Hepatocyte (in vitro differentiated cells): ENCODE results near the gene STARD8. TPM values are rescaled to one million over a fixed set of nuclear protein-coding genes. Genes with fewer than 3 reads are reported as not detected.
A peak's percentile ranks its signal among the peaks of the same experiment; 100 is the strongest.

ENCODE experiments used
- DNase-seq: peaks from one replicate; pipeline ENCODE4 v3.0.0-alpha.2; 2016; ENCODE audit warnings: low spot score
- H2AFZ ChIP-seq: fragments of 200-600 bp; sonication (generic); 2 replicates; pipeline ENCODE4 v1.6.0; 2016; ENCODE audit warnings: antibody characterized with exemption, mild to moderate bottlenecking
- H3K27ac ChIP-seq: fragments of 200-600 bp; sonication (generic); 2 replicates; pipeline ENCODE4 v1.5.1; 2016; ENCODE audit warnings: mild to moderate bottlenecking
- H3K27me3 ChIP-seq: fragments of 200-600 bp; sonication (generic); 2 replicates; pipeline ENCODE4 v1.6.1; 2016
- H3K36me3 ChIP-seq: fragments of 200-600 bp; sonication (generic); replicated peaks from 2 replicates; pipeline ENCODE4 v1.5.1; 2016; ENCODE audit warnings: low read depth; ENCODE audit not compliant: insufficient read depth
- H3K4me1 ChIP-seq: fragments of 200-600 bp; sonication (generic); 2 replicates; pipeline ENCODE4 v1.5.1; 2016; ENCODE audit warnings: mild to moderate bottlenecking, moderate library complexity; ENCODE audit not compliant: insufficient read depth
- H3K4me2 ChIP-seq: fragments of 200-600 bp; sonication (generic); 2 replicates; pipeline ENCODE4 v1.6.0; 2016
- H3K4me3 ChIP-seq: fragments of 200-600 bp; sonication (generic); 2 replicates; pipeline ENCODE4 v1.5.1; 2016; ENCODE audit warnings: mild to moderate bottlenecking
- H3K79me2 ChIP-seq: fragments of 200-600 bp; sonication (generic); 2 replicates; pipeline ENCODE4 v1.6.0; 2017; ENCODE audit warnings: mild to moderate bottlenecking
- H3K9me2 ChIP-seq: fragments of 200-600 bp; sonication (generic); replicated peaks from 2 replicates; pipeline ENCODE4 v1.6.0; 2017; ENCODE audit warnings: mild to moderate bottlenecking; ENCODE audit not compliant: insufficient read depth
- H3K9me3 ChIP-seq: fragments of 200-600 bp; sonication (generic); 2 replicates; pipeline ENCODE4 v1.5.1; 2016; ENCODE audit warnings: low read depth, mild to moderate bottlenecking
- H4K20me1 ChIP-seq: fragments of 200-600 bp; sonication (generic); 2 replicates; pipeline ENCODE4 v1.6.0; 2016; ENCODE audit warnings: mild to moderate bottlenecking; ENCODE audit not compliant: insufficient read depth, poor library complexity, severe bottlenecking
- CTCF ChIP-seq: fragments of 200-600 bp; sonication (generic); IDR thresholded peaks from 2 replicates; pipeline ENCODE4 v1.5.1; 2016; ENCODE audit warnings: antibody characterized with exemption, mild to moderate bottlenecking; ENCODE audit not compliant: poor library complexity
- EZH2 ChIP-seq: fragments of 200-600 bp; sonication (generic); IDR thresholded peaks from 2 replicates; pipeline ENCODE4 v1.6.1; 2016; ENCODE audit warnings: antibody characterized with exemption, mild to moderate bottlenecking, borderline replicate concordance
- EZH2phosphoT487 ChIP-seq: fragments of 200-600 bp; sonication (generic); IDR thresholded peaks from one replicate; pipeline ENCODE4 v1.6.1; 2018; ENCODE audit warnings: antibody characterized with exemption, mild to moderate bottlenecking, low read depth, moderate library complexity; ENCODE audit not compliant: unreplicated experiment, severe bottlenecking
- WGBS: methylation state at CpG from one replicate; pipeline ENCODE4 v1.1.6; 2016; ENCODE audit warnings: low lambda C conversion rate; ENCODE audit errors: missing lambda C conversion rate; 5-methylcytosine and 5-hydroxymethylcytosine counted together
- polyA plus RNA-seq: library from polyadenylated mRNA; unstranded; fragments of >200 nt; fragmentation: Nextera tagmentation; extraction: Ambion mirVana; gene quantifications from 2 replicates; pipeline ENCODE4 v1.2.1, GENCODE V29; 2016
- total RNA-seq: library from RNA; depleted of rRNA; stranded (reverse); fragments of >200 nt; gene quantifications from 2 replicates; pipeline ENCODE4 v1.2.3, GENCODE V29; 2014

STARD8 gene
- total and polyA plus RNA-seq, 2 experiments from 2014 or later, result 1.1 to 3.3 TPM

- no peaks in the 10 kb centered on the region for H3K4me1 ChIP-seq
- H3K4me2 ChIP-seq, result no peak overlapping the region
- no peak overlapping the region for H3K4me3 ChIP-seq
- no peaks in the 10 kb centered on the region for H3K36me3 ChIP-seq
- no peaks in the 10 kb centered on the region for H3K9me3 ChIP-seq
- H3K27me3 ChIP-seq, result no peaks in the 10 kb centered on the region
- no peaks in the 10 kb centered on the region for H4K20me1 ChIP-seq
- H2AFZ ChIP-seq, result no peak overlapping the region
- WGBS, result 92% methylated on average over 5 of the region's 5 CpGs
- TF ChIP-seq EZH2phosphoT487 (no peak), CTCF (no peak), EZH2 (no peak)
- H3K79me2 ChIP-seq, result no peaks in the 10 kb centered on the region
- no peaks in the 10 kb centered on the region for H3K9me2 ChIP-seq
- DNase-seq, result no peak
- no peak overlapping the region for H3K27ac ChIP-seq
These were observed 58.5 kb downstream of the STARD8 start for GRCh38 chrX:68705986-68706385.

- Histone ChIP-seq H3K4me1 (no peaks in the 10 kb centered on the region), H3K9me2 (no peaks in the 10 kb centered on the region), H3K27ac (no peak overlapping the region), H4K20me1 (no peaks in the 10 kb centered on the region), H3K36me3 (no peaks in the 10 kb centered on the region), H3K79me2 (no peaks in the 10 kb centered on the region), H3K4me3 (no peak overlapping the region), H3K27me3 (no peaks in the 10 kb centered on the region), H2AFZ (no peak overlapping the region), H3K9me3 (no peaks in the 10 kb centered on the region), H3K4me2 (no peak overlapping the region)
- DNase-seq, result no peak
- 47% methylated on average over 6 of the region's 6 CpGs for whole genome bisulfite sequencing
- no peak for TF ChIP-seq EZH2
- no peak for TF ChIP-seq EZH2phosphoT487
- TF ChIP-seq CTCF, result no peak
These were observed 61.2 kb downstream of the STARD8 start for GRCh38 chrX:68708503-68709290.

GRCh38 chrX:68710870-68711576, 63.6 kb downstream of the STARD8 start:
- Histone ChIP-seq H3K4me3 (no peak overlapping the region), H3K27ac (no peak overlapping the region), H3K79me2 (no peaks in the 10 kb centered on the region), H3K36me3 (no peaks in the 10 kb centered on the region), H3K27me3 (no peaks in the 10 kb centered on the region), H2AFZ (no peak overlapping the region), H4K20me1 (no peaks in the 10 kb centered on the region), H3K4me2 (no peak overlapping the region), H3K4me1 (no peaks in the 10 kb centered on the region), H3K9me3 (no peaks in the 10 kb centered on the region), H3K9me2 (no peaks in the 10 kb centered on the region)
- peak; percentile 72 for DNase-seq
- 29% methylated on average over 4 of the region's 4 CpGs for WGBS
- no peak for TF ChIP-seq EZH2phosphoT487
- peak; percentile 56 for TF ChIP-seq CTCF
